22Rv1 (cell line): ENCODE results near the gene CAPN2.

Experiments
- CTCF ChIP-seq: fragments of 450-650 bp; IDR thresholded peaks from 2 replicates; pipeline ENCODE4 v1.5.1; 2017; ENCODE audit warnings: mild to moderate bottlenecking
- ZFX ChIP-seq: fragments of 450-650 bp; IDR thresholded peaks from 2 replicates; pipeline ENCODE4 v1.6.1; 2017; ENCODE audit warnings: antibody characterized with exemption, borderline replicate concordance

- TF ChIP-seq CTCF = no peak
- no peak for TF ChIP-seq ZFX
These were observed 32.2 kb upstream of the CAPN2 start for GRCh38 chr1:223680188-223680587.
